ENCODE measurements around the gene CRTAC1. TPM values are rescaled to one million over a fixed set of nuclear protein-coding genes. Genes with fewer than 3 reads are reported as not detected.

The CRTAC1 gene
- total and polyA plus RNA-seq, 9 of the 15 experiments (the other 6 are each of a cell fraction or from before 2014, with no cell fraction given): not detected

GRCh38 chr10:97898429-97898828, 132.0 kb downstream of the CRTAC1 start (continued):
- TF ChIP-seq MTA1 (IDR thresholded peaks at IDR 0.05; ENCODE audit: borderline replicate concordance): no peak
- TF ChIP-seq NFIC (IDR thresholded peaks at IDR 0.05): peak; percentile 62
- no peak for TF ChIP-seq CHAMP1 (IDR thresholded peaks at IDR 0.05)
- no peak for TF ChIP-seq HMGN3 (IDR thresholded peaks at IDR 0.05; ENCODE audit: borderline replicate concordance, extremely low read depth, insufficient read length, low read depth, low read length)
- no peak for TF ChIP-seq HNRNPUL1 (IDR thresholded peaks at IDR 0.05; ENCODE audit: low read length)
- no peak for TF ChIP-seq ETV1 (tag; conservative IDR thresholded peaks at IDR 0.05; ENCODE audit: low read depth)
- no peak for TF ChIP-seq ZNF143 (CRISPR knock-in tag; IDR thresholded peaks at IDR 0.05)
- no peak for TF ChIP-seq TEAD1 (CRISPR knock-in tag; IDR thresholded peaks at IDR 0.05)
- peak; percentile 16; the same call in 1 of the 2 replicates for TF ChIP-seq TCF3 (CRISPR knock-in tag; IDR thresholded peaks at IDR 0.05)

- no peak overlapping the region for H3K4me3 ChIP-seq
- no peak for DNase-seq (ENCODE audit: extremely low read depth in 1 of 4, low spot score in 3 of 4)
- ChIA-PET POLR2A (no interaction called here), CTCF (ENCODE audit: low intra/inter-chr PET ratio) (no interaction called here)
- WGBS (ENCODE audit: insufficient coverage, low coverage, missing lambda C conversion rate): 33% methylated on average over 9 of the region's 13 CpGs
- no peak overlapping the region for H3K27ac ChIP-seq (ENCODE audit: extremely low read depth, low read depth, low read length)
- no peak overlapping the region for H3K9ac ChIP-seq (ENCODE audit: insufficient read depth in 1 of 2, low read depth in 2 of 2, low read length in 2 of 2)
- H3K4me2 ChIP-seq (ENCODE audit: insufficient read depth, low read length): no peak overlapping the region
- in situ Hi-C loops (cut with MboI): no loop called here
- no TSS peak for BruUV-seq (replicated peaks)
- no peaks in the 10 kb centered on the region for H4K20me1 ChIP-seq (replicated peaks; ENCODE audit: control insufficient read depth, insufficient read depth, low read length)
- H3K27me3 ChIP-seq (ENCODE audit: control insufficient read depth in 2 of 2, insufficient read depth in 2 of 2, low read length in 2 of 2): peaks cover 4 to 13% of the 10 kb centered on the region in 2 experiments; a peak in 2 of 5 replicates
- no peaks in the 10 kb centered on the region for H3K36me3 ChIP-seq (ENCODE audit: control insufficient read depth, insufficient read depth, low read length)
- no peaks in the 10 kb centered on the region for H3K9me3 ChIP-seq (replicated peaks; ENCODE audit: control insufficient read depth, insufficient read depth, low read depth, low read length)
- H3K9me1 ChIP-seq (ENCODE audit: control insufficient read depth, insufficient read depth, low read length): no peaks in the 10 kb centered on the region
- H2AFZ ChIP-seq (ENCODE audit: low read depth, low read length): no peak overlapping the region
- no peak for ATAC-seq
- no peak for FAIRE-seq
- no peaks in the 10 kb centered on the region for H3K79me2 ChIP-seq (ENCODE audit: control insufficient read depth, insufficient read depth, low read length)
- peaks cover 9 to 11% of the 10 kb centered on the region in 2 experiments; a peak in 4 of 5 replicates for H3K4me1 ChIP-seq (replicated peaks in 1 of 2; ENCODE audit: control insufficient read depth in 2 of 2, insufficient read depth in 2 of 2, low read length in 2 of 2)
- intact Hi-C loops (cut with micrococcal nuclease): no loop called here
- TF ChIP-seq DEAF1 (CRISPR knock-in tag; IDR thresholded peaks at IDR 0.05): no peak
- TF ChIP-seq DACH1 (IDR thresholded peaks at IDR 0.05; ENCODE audit: partially characterized antibody): no peak
- TF ChIP-seq SRSF9 (IDR thresholded peaks at IDR 0.05; ENCODE audit: borderline replicate concordance, low read depth, low read length): no peak
- no peak for TF ChIP-seq ZBTB17 (CRISPR knock-in tag; IDR thresholded peaks at IDR 0.05)
- no peak for TF ChIP-seq TFAM (CRISPR knock-in tag; conservative IDR thresholded peaks at IDR 0.05)
- TF ChIP-seq MYNN (IDR thresholded peaks at IDR 0.05): no peak
- no peak for TF ChIP-seq MYNN (CRISPR knock-in tag; IDR thresholded peaks at IDR 0.05)
- TF ChIP-seq RAD51 (IDR thresholded peaks at IDR 0.05; ENCODE audit: borderline replicate concordance, low read depth): no peak
- TF ChIP-seq ZBED1 (IDR thresholded peaks at IDR 0.05): no peak
- no peak for TF ChIP-seq ZNF707 (CRISPR knock-in tag; conservative IDR thresholded peaks at IDR 0.05)
- no peak for TF ChIP-seq ZNF778 (CRISPR knock-in tag; IDR thresholded peaks at IDR 0.05)
Measured at GRCh38 chr10:97896756-97897358, 133.6 kb downstream of the CRTAC1 start.
